KMS-11 (cell line): ENCODE results near the gene RFC3.
"Not testable (repeated sequence)": the region's sequence is repeated elsewhere in the genome, so short reads cannot be mapped to it uniquely, and the experiment has no call there.

ENCODE experiments used
- H2AFZ ChIP-seq: fragments of 200-600 bp; sonication (generic); 2 replicates; pipeline ENCODE4 v1.6.1; 2016; ENCODE audit warnings: antibody characterized with exemption, mixed run types, low read depth
- H3K27ac ChIP-seq: fragments of 200-600 bp; sonication (generic); 2 replicates; pipeline ENCODE4 v1.6.1; 2016; ENCODE audit warnings: mild to moderate bottlenecking, mixed run types
- H3K27me3 ChIP-seq: fragments of 200-600 bp; sonication (generic); 2 replicates; pipeline ENCODE4 v1.6.1; 2017; ENCODE audit warnings: mild to moderate bottlenecking, low read depth, mixed run types, moderate library complexity; ENCODE audit not compliant: insufficient read depth
- H3K36me3 ChIP-seq: fragments of 200-600 bp; sonication (generic); 2 replicates; pipeline ENCODE4 v1.6.1; 2017; ENCODE audit warnings: mild to moderate bottlenecking, mixed run types; ENCODE audit not compliant: insufficient read depth
- H3K4me1 ChIP-seq: fragments of 200-600 bp; sonication (generic); 2 replicates; pipeline ENCODE4 v1.6.1; 2016; ENCODE audit warnings: mild to moderate bottlenecking, low read depth, mixed run types; ENCODE audit not compliant: poor library complexity, severe bottlenecking
- H3K4me2 ChIP-seq: fragments of 200-600 bp; sonication (generic); 2 replicates; pipeline ENCODE4 v1.7.0; 2016; ENCODE audit warnings: mild to moderate bottlenecking, mixed run types
- H3K4me3 ChIP-seq: fragments of 200-600 bp; sonication (generic); IDR thresholded peaks from 2 replicates; pipeline ENCODE4 v1.6.1; 2017; ENCODE audit warnings: low read depth, low read length, mixed read lengths; ENCODE audit not compliant: insufficient read depth
- H3K79me2 ChIP-seq: fragments of 200-600 bp; sonication (generic); 2 replicates; pipeline ENCODE4 v1.6.1; 2016; ENCODE audit warnings: low read depth, mixed run types; ENCODE audit not compliant: insufficient read depth
- H3K9ac ChIP-seq: fragments of 200-600 bp; sonication (generic); 2 replicates; pipeline ENCODE4 v1.6.1; 2016; ENCODE audit warnings: mild to moderate bottlenecking, mixed run types
- H4K20me1 ChIP-seq: fragments of 200-600 bp; sonication (generic); 2 replicates; pipeline ENCODE4 v1.6.1; 2016; ENCODE audit warnings: mild to moderate bottlenecking, mixed run types; ENCODE audit not compliant: insufficient read depth
- TF ChIP-seq, protein P1 (sequence below): fragments of 200-600 bp; sonication (generic); conservative IDR thresholded peaks from 2 replicates; pipeline ENCODE4 v1.6.1; 2017; ENCODE audit warnings: low read depth, mild to moderate bottlenecking, antibody characterized with exemption, low read length, moderate library complexity, mixed read lengths

RFC3 gene

DNA sequence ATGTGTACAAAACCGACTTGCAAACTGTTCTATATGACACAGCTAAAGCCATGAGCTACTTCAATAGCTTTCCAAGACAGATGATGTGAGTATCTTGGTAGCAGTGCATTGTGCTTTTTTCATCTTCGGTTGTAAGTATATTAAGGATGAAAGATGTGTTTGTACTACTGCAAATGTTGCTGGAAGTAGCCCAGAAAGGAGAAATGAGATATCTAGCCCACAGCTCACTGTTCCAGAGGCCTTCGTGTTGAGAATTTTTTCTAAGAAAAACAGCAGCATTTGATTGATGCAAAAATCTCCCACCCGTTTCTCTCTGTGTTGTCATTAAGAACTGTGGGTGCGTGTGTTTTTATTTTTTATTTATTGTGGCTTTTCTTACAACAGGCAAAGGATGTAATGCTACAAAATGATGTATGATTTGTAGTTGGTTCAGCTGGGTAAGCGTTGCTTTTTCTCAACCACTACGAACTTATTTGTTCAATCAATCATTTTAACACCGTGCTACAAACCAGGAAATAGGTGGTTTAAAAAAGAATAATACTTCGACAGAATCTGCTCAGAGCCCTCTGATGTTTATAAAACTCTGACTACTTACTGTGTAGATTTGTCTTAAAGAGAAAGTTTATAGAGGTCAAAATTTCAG is 41.6 kb upstream of the RFC3 start:
- H3K27ac ChIP-seq: no peak overlapping the region
- no peak overlapping the region for H2AFZ ChIP-seq
- H3K4me3 ChIP-seq: no peak overlapping the region
- no peak overlapping the region for H3K4me2 ChIP-seq
- TF ChIP-seq, protein P1, sequence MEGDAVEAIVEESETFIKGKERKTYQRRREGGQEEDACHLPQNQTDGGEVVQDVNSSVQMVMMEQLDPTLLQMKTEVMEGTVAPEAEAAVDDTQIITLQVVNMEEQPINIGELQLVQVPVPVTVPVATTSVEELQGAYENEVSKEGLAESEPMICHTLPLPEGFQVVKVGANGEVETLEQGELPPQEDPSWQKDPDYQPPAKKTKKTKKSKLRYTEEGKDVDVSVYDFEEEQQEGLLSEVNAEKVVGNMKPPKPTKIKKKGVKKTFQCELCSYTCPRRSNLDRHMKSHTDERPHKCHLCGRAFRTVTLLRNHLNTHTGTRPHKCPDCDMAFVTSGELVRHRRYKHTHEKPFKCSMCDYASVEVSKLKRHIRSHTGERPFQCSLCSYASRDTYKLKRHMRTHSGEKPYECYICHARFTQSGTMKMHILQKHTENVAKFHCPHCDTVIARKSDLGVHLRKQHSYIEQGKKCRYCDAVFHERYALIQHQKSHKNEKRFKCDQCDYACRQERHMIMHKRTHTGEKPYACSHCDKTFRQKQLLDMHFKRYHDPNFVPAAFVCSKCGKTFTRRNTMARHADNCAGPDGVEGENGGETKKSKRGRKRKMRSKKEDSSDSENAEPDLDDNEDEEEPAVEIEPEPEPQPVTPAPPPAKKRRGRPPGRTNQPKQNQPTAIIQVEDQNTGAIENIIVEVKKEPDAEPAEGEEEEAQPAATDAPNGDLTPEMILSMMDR: no peak
- H4K20me1 ChIP-seq: no peaks in the 10 kb centered on the region
- H3K36me3 ChIP-seq: no peaks in the 10 kb centered on the region
- H3K9ac ChIP-seq: no peak overlapping the region
- H3K79me2 ChIP-seq: no peaks in the 10 kb centered on the region
- no peaks in the 10 kb centered on the region for H3K27me3 ChIP-seq
- no peaks in the 10 kb centered on the region for H3K4me1 ChIP-seq

DNA sequence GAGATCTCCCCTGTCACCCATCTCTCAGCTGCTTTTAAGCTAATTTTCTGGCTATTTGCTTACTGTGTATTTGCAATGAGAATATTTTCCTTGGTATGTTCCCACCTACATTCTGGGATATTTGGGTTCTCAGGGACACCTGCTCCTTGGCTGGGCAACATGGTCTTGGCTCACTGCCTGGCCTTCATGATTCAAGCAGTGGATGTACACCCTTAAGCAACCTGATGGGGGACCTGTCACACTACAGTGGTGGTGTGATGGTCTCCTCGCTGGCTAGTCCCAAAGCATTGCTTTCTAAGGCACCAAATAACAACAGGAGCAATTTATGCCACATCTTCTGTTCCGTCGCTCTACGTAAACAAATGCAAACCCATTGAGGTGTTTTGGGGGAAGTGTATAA is 35.3 kb upstream of the RFC3 start:
- H3K4me3 ChIP-seq: no peak overlapping the region
- no peaks in the 10 kb centered on the region for H3K4me1 ChIP-seq
- H3K4me2 ChIP-seq: no peak overlapping the region
- no peak overlapping the region for H3K27ac ChIP-seq
- H3K79me2 ChIP-seq: no peaks in the 10 kb centered on the region
- TF ChIP-seq, protein P1: no peak
- no peaks in the 10 kb centered on the region for H3K27me3 ChIP-seq
- no peaks in the 10 kb centered on the region for H3K36me3 ChIP-seq
- no peak overlapping the region for H3K9ac ChIP-seq
- H4K20me1 ChIP-seq: no peaks in the 10 kb centered on the region
- H2AFZ ChIP-seq: no peak overlapping the region

DNA sequence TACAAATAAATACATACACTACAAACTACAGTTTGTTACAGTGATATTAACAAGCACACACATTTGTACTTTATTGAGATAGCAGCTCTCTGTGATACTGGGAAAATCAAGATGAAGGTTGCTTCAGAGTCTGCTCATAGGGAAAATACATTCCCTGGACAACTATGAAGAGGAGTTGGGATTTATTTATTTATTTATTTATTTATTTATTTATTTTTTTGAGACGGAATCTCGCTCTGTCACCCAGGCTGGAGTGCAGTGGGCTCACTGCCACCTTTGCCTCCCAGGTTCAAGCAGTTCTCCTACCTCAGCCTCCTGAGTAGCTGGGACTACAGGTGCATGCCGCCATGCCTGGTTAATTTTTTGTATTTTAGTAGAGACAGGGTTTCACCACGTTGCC is 34.7 kb upstream of the RFC3 start:
- H3K36me3 ChIP-seq, H4K20me1 ChIP-seq, H2AFZ ChIP-seq, H3K4me3 ChIP-seq, H3K4me1 ChIP-seq, H3K9ac ChIP-seq, H3K79me2 ChIP-seq, H3K27me3 ChIP-seq, H3K4me2 ChIP-seq, H3K27ac ChIP-seq: not testable (repeated sequence)

DNA sequence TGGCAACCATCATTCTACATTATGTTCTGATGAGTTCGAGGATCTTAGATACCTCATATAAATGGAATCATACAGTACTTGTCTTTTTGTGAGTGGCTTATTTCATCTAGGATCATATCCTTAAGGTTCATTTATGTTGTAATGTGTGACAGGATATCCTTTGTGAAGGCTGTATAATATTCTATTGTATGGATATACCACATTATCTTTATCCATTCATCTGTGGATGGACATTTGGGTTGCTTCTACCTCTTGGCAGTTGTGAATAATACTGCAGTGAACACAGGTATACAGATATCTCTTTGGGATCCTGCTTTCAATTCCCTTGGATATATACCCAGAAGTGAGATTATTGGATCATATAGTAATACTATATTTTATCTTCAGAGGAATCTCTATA is 33.2 kb upstream of the RFC3 start:
- Histone ChIP-seq H2AFZ (no peak overlapping the region), H3K27me3 (no peaks in the 10 kb centered on the region), H3K79me2 (no peaks in the 10 kb centered on the region), H3K36me3 (no peaks in the 10 kb centered on the region), H4K20me1 (no peaks in the 10 kb centered on the region), H3K4me1 (no peaks in the 10 kb centered on the region), H3K27ac (no peak overlapping the region), H3K9ac (no peak overlapping the region), H3K4me3 (no peak overlapping the region), H3K4me2 (no peak overlapping the region)
- TF ChIP-seq, protein P1: no peak

DNA sequence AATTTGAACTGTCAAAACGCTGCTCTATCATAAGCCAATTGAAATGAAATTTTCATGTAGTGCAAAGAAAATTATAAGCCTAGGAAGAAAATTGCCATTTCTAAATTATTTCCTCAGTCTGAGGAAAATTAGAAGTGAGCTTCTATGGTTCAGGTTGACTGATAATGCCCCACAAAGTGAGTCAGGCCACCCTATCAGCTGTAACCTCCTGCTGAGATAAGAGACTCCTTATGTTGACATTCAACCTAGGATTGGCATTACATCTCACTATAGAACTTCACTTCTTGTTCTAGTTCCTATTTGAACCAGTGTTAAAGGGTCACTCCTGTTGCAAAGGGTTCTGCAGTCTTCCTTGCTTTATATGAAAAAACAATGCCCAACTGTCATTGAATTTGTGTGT is 32.6 kb upstream of the RFC3 start:
- no peaks in the 10 kb centered on the region for H3K79me2 ChIP-seq
- no peak overlapping the region for H3K9ac ChIP-seq

More for the DNA sequence above, 32.6 kb upstream of the RFC3 start:
- Histone ChIP-seq H3K4me3 (no peak overlapping the region), H2AFZ (no peak overlapping the region), H4K20me1 (no peaks in the 10 kb centered on the region), H3K27me3 (no peaks in the 10 kb centered on the region), H3K36me3 (no peaks in the 10 kb centered on the region), H3K4me1 (no peaks in the 10 kb centered on the region), H3K27ac (no peak overlapping the region), H3K4me2 (no peak overlapping the region)
- TF ChIP-seq, protein P1: no peak
